HG02885 (cell line): ENCODE measurements around the gene SLC25A6.
"Not testable (repeated sequence)": the region's sequence is repeated elsewhere in the genome, so short reads cannot be mapped to it uniquely, and the experiment has no call there.

ENCODE experiments used
- ATAC-seq: cut with Tn5 transposase; IDR thresholded peaks from one replicate; pipeline ENCODE4 v1.9.1; 2021; ENCODE audit warnings: mild to moderate bottlenecking; ENCODE audit not compliant: unreplicated experiment, poor library complexity

The SLC25A6 gene

GRCh38 chrX:1391707-1392375 lies at the start of gene SLC25A6:
Gene SLC25A6 (minus strand): TSS chrX:1392113. CDS start chrX:1392009, 104 bp downstream.
- peak; percentile 95 for ATAC-seq

GRCh38 chrX:1440506-1440905 lies 48.6 kb upstream of the SLC25A6 start:
- no peak for ATAC-seq

DNA sequence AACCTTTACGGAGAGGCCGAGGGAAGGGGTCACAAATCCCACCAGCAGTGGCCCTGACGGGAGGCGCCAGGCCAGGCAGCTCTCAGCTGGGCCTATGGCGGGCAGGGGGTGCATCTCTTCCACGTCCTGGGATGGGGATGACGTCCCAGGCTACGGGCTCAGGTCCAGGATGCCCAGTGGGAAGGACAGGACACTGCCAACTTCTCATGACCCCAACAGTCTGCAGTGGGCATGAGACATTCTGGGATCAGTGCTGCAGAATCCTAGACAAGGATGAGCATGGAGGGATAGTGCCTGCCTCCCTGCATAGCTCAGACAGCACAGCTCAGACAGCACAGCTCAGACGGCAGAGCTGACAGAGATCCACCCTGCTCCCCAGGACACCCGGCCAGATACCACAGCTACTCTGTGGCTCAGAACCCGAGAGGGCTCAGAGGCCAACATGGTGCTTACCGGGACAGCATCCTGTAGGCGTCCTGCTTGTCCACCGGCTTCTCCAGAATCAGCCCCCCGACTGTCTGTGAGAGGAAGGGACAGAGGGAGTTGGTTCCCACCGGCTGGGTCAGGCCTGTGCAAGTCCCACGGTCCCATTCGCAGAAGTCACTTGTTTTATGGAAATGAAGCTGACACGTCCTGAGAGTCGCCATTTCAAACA lies 43.5 kb upstream of the SLC25A6 start:
- no peak for ATAC-seq

DNA sequence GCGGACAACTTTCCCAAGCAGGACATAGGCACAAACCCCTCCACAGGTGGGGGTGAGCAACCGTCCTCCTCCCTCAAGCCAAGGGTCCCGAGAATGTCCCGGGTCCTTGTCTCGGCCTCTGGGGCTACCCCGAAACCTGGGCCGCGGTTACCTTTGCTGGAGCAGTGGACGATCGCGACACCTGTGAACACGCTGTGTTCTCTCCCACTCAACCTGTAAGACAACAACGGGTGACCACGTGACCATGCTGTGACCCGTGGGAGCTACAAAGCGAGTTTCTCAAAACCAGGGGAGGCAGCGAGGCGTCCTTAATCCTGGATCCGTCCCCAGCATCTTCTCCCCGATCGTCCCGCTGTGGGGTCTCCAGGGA lies 42.9 kb upstream of the SLC25A6 start:
- ATAC-seq = no peak

DNA sequence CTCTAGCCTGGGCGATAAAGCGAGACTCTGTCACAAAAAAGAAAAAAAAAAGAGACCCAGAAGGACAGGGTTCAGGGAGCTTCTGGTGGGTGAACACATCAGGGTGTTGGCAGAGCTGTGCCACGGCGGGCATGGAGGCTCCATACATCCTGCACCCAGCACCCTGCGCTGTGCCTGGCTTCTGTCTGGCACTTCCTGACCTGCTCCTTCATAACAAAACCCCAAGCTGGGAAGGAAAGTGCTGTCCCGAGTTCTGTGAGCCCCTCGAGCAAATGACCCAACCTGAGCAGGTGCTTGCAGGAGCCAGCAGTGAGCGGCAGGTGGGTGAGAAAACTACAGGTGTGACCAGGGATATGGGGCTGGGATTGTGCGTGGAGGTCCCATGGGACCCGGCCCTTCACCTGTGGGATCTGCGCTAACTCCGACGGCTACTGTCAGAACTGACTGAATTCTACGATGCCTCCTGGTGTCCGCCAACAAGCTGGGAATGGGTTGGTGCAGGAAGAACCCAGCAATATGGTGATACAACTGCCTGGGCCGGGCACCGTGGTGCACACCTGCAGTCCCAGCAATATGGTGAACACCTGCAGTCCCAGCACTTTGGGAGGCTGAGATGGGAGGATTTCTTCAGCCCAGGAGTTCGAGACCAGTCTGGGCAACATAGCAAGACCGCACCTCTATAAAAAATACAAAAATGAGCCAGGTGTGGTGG lies 41.9 kb upstream of the SLC25A6 start:
- ATAC-seq = no peak

DNA sequence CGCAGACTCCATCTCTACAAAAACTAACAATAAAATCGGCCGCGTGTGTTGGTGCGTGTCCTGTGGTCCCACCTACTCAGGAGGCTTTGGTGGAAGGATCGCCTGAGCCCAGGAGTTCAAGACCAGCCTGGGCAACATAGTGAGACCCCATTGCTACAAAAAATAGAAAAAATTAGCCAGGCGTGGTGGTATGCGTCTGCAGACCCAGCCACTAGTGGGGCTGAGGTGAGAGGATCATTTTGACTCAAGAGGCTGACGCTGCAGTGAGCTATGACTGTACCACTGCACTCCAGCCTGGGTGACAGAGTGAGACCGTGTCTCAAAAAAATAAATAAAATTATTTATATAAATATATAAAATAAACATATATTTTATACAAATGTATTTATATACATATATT lies 38.5 kb upstream of the SLC25A6 start:
- no peak for ATAC-seq

- ATAC-seq = no peak
Observed at GRCh38 chrX:1427756-1428155, 35.8 kb upstream of the SLC25A6 start.

DNA sequence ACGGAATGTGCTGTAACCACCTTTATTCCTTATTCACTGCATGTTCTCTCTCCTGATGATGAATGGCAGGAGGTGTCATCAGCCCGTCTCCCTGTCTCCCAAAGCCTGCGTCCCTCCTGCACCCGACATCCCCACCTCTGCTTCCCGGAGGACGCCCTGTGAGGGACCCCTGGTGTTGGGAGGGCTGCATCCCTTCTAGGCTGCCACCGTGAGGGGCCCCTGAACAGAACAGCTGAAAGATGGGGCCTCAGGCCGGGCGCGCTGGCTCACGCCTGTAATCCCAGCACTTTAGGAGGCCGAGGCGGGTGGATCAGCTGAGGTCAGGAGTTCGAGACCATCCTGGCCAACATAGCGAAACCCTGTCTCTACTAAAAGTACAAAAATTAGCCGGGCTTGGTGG lies 34.4 kb upstream of the SLC25A6 start:
- not testable (repeated sequence) for ATAC-seq

DNA sequence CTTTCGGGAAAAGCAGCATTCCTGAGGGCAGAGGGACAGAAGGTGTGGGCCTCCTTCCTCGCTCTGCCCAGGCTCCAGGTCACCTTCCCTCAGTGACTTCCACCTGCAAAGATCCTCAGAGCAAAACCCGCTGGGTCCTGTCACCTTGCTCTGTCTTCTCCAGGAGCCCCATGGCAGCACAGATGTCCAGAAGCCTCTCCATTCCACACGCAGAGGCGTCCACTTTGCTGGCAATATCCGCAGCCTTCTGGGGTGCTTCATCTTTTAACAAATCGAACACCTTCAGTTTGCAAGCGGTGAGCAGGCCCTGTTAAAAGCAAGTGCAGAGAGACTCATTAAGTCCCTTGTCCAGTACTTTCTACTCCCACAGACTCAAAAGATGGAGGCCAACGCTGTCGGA lies 33.5 kb upstream of the SLC25A6 start:
- ATAC-seq = no peak

GRCh38 chrX:1424147-1424851 lies 32.4 kb upstream of the SLC25A6 start:
- no peak for ATAC-seq

DNA sequence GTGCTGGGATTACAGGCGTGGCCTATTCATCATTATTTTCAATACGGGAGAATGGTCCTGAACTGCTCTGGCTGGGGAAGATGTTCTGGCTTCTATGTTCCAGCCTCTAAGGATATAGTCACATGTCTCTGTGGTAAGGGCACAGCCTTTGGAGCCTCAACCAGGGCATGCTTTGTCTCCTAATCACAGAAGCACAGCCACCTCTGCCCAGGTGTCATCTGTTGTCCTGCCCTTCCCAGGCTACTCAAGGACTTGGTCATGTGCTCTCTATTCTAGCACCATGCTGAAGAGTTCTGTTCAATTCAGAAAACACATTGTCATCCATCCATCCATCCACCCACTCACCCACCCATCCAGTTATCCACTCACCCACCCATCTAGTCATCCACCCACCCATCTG lies 31.3 kb upstream of the SLC25A6 start:
- ATAC-seq = no peak

DNA sequence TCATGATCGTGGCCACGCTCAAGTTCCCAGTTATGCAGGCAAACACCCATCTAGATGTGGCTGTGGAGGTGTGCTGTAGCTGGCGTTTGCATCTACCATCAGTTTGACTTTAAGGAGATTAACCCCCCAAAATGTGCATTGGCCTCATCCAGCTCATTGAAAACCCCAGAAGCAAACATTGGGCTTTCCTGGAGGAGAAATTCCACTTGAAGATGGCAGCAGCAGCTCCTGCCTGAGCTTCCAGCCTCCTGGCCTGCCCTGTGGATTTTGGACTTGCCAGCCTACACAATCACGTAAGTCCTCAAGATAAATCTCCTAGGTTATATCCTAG lies 30.2 kb upstream of the SLC25A6 start:
- ATAC-seq = no peak

DNA sequence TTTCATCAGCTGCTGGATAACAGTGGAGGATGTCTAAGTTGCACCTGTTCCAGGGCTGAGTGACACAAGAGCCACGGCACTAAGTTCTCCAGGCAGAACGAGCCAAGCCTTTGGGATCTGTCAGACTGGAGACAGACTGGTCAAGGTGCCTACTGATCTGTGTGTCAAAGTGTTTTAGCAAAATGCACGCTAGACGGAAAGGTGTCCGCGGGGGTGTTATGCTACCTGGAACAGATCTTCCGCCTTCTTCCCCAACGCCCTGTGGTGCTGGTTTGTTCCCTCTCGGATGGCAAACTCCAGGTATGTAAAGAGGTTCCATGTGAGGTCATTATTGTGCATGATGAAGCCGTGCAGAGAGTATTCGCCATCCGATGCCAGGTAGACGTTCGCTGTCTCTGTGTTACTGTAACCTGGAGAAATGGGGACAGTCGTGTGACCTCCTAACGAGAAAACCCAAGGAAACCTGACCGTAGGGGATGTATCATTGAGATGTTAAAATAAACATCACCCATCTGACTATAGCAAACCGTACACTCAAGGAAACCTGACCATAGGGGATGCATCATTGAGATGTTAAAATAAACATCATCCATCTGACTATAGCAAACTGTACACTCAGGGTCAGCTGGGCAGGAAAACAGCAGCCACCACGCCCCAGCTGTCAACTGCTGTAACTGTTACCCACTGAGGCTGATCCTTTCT lies 29.7 kb upstream of the SLC25A6 start:
- no peak for ATAC-seq

- ATAC-seq = no peak
Observed at GRCh38 chrX:1420371-1420770, 28.5 kb upstream of the SLC25A6 start.

- ATAC-seq = no peak
Observed at GRCh38 chrX:1419545-1420355, 27.8 kb upstream of the SLC25A6 start.

DNA sequence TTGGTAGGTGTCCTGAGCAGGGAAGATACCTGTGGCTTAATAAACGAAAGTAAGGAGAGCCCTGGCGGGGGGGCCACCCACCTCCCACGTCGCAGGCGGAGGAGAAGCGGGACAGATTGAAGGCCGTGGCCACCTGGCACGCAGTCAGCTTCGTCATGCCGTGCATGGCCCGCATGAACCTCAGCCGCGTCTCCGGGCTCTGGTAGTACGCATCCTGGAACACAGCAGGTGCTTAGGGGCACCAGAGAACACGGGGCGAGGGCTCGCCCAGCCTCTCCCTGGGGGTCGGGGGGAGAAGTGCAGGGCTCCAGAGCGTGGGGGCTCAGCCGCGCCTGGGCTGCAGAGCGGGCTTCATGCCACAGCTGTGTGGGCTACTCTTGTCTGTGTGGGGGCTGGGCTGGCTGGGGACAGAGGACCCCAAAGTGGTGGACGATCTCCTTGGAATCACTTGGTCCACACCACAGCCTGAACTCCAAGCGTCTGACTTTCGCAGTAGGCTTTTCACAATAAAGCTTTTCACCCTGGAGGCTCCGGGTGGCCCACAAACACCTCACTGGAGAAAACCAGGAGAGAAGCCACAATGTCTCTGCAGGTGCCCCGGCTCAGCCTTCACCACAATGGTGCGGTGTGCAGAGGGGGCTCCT lies 27.1 kb upstream of the SLC25A6 start:
- ATAC-seq = no peak

DNA sequence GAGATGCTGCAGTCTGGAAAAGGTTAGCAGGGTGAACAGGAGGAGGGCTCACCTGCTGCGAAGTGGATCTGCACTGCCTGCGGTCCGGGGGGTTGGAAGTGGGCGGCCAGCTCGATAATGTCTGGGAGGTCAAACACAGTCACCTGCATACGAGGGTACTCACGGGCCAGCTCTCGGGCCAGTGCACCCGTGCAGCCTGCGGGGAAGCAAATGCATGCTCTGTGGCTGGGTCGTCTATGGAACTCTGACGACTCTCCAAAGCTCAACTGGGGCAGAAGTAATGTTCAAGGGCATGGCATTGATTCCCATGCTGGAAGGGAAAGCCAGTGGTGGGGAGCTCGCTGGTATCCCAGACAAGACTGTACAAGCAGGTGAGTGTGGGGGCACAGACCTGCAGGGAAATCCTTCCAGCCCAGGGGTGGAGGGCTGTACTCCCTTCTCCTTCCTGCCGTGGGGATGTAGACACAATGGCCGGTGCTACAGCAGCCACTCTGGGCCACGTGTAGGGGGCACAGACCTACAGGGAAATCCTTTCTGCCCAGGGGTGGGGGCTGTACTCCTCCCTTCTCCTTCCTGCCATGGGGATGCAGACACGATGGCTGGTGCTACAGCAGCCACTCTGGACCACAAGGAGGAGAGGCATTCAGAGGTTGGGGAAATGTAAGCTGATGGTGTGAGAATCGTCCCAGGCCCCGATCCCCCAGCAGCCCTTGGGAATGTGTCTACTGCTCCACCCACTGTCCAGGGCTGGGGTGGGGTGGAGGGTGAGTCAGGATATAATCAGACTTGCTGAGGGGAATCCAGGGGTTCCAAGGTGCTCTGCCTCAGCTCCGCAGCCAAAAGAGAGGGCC lies 26.2 kb upstream of the SLC25A6 start:
- no peak for ATAC-seq

DNA sequence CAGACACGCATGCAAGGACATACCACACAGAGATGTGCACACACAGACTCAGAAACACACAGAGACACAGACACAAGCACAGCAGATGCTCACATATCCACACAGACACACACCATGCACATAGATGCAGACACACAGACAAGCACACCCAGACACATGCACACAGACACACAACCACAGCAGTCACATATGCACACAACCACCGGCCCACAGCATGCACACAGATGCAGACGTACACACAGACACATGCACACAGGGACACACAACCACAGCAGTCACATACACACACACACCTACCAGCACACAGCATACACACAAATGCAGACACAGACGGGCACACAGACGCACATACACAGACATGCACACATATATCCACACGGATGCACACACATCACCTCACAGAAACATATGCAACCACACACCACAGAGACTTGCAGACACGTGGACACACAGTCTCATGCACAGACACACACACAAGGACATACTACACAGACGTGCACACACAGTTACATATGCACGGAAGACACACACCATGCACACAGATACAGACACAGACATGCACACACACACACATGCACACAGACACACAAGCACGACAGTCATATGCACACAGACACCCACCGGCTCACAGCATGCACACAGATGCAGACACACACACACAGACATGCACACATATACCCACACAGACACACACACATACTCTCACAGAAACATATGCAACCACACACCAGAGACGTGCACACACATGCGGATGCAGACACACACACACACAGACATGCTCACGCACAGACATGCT lies 25.2 kb upstream of the SLC25A6 start:
- ATAC-seq = no peak
